ENCODE results near the gene ARL5A.

ARL5A gene

DNA sequence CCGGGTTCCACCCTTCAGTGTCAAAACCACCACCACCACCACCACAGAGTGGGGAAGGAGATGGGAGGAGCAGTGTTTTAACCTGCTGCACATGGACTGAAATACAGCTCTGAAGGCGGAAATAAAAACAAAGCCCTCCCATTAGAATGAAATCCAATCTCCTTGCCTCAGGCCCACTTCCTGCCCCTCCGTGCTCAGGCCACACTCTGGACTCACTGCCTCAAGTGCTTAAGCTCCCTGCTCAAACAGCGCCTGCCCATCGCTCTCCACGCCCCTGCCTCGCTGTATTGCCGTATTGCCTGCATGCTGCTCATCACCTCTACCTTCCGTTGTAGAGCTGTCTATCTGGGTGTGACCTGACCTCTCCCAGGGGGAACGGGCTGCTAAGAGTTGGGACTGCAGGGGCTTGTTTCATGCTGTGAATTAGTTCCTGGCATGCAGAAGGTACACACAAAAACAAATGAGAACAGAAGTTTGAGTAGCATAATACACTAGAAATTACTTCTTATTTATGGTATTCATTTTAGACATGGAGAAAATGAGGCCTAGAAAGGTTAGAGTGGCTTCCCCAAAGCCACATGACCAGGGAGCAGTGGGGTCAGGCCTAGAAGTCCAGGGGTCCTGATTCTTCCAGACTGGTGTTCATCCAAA is 62.3 kb downstream of the ARL5A start:
- no peak for DNase-seq (ENCODE audit: low read depth)
- no peak overlapping the region for H3K4me3 ChIP-seq (ENCODE audit: low read depth, low read length)
- TF ChIP-seq, protein P1, sequence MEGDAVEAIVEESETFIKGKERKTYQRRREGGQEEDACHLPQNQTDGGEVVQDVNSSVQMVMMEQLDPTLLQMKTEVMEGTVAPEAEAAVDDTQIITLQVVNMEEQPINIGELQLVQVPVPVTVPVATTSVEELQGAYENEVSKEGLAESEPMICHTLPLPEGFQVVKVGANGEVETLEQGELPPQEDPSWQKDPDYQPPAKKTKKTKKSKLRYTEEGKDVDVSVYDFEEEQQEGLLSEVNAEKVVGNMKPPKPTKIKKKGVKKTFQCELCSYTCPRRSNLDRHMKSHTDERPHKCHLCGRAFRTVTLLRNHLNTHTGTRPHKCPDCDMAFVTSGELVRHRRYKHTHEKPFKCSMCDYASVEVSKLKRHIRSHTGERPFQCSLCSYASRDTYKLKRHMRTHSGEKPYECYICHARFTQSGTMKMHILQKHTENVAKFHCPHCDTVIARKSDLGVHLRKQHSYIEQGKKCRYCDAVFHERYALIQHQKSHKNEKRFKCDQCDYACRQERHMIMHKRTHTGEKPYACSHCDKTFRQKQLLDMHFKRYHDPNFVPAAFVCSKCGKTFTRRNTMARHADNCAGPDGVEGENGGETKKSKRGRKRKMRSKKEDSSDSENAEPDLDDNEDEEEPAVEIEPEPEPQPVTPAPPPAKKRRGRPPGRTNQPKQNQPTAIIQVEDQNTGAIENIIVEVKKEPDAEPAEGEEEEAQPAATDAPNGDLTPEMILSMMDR (conservative IDR thresholded peaks at IDR 0.05; ENCODE audit: low read depth, low read length) = no peak

DNA sequence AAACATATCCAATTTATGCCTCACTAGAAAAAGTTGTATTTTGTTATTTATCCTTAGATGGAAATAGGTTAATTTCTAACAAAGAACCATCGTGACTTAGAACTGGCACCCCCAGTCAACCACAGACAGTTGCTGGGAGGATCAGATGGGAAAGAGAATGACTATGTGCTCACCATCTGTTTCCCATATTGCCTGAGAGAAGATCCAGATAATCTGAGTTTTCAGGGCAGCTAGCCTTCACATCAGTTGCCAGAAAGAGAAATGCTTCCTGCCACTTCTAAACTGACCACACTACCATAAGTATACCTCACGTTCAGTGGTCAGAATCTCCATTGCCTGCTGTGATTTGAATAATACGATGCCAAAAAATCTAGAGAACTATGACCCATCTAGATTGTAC is 65.5 kb downstream of the ARL5A start:
- TF ChIP-seq, protein P1 (conservative IDR thresholded peaks at IDR 0.05; ENCODE audit: low read depth, low read length) = no peak
- H3K4me3 ChIP-seq (ENCODE audit: low read depth, low read length) = no peak overlapping the region
- no peak for DNase-seq (ENCODE audit: low read depth)

DNA sequence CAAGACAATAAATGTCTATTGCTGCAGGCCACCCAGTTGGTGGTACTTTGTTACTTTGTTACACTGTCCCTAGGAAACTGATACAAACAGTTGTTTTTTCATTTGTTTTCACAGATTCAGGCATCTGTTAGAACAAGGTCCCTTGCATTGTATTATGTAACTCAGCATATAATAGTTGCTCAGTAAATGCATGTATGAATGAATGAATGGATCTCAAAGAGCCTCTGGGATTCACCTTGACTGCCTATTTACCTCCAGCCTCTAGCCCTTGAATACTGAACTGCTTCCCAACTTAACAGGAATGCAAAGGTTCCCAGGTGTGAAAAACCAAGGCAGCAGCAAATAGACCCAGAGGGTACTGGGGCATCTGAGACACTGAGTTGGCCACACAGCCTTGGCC is 66.5 kb downstream of the ARL5A start:
- H3K4me3 ChIP-seq (ENCODE audit: low read depth, low read length) = no peak overlapping the region
- DNase-seq (ENCODE audit: low read depth) = no peak
- TF ChIP-seq, protein P1 (conservative IDR thresholded peaks at IDR 0.05; ENCODE audit: low read depth, low read length) = no peak

- TF ChIP-seq, protein P1 (conservative IDR thresholded peaks at IDR 0.05; ENCODE audit: low read depth, low read length) = no peak
- no peak for DNase-seq (ENCODE audit: low read depth)
Observed at GRCh38 chr2:151761193-151761592, 67.0 kb downstream of the ARL5A start.

GRCh38 chr2:151760139-151760650 is 68.0 kb downstream of the ARL5A start:
- TF ChIP-seq, protein P1 (conservative IDR thresholded peaks at IDR 0.05; ENCODE audit: low read depth, low read length) = no peak
- DNase-seq (ENCODE audit: low read depth) = peak; percentile 54
- H3K4me3 ChIP-seq (ENCODE audit: low read depth, low read length) = no peak overlapping the region

More at GRCh38 chr2:151761193-151761592, 67.0 kb downstream of the ARL5A start:
- H3K4me3 ChIP-seq (ENCODE audit: low read depth, low read length) = no peak overlapping the region

DNA sequence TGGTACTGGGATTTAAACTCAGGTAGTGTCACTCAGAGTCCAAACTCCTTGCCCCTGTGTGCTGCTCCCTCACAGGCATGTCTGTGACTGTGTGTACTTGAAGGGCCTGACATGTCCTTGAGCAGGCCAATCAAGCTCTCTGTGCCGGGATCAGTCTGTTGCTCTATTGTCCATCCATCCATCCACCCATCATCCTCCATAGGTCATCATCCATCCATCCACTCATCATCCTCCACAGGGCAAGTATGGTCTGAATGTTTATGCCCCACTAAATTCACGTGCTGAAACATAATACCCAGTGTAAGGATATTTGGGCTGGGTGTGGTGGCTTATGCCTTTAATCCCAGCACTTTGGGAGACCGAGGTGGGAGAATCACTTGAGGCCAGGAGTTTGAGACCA is 69.5 kb downstream of the ARL5A start:
- H3K4me3 ChIP-seq (ENCODE audit: low read depth, low read length) = no peak overlapping the region
- DNase-seq (ENCODE audit: low read depth) = no peak

More for the DNA sequence above, 69.5 kb downstream of the ARL5A start:
- TF ChIP-seq, protein P1 (conservative IDR thresholded peaks at IDR 0.05; ENCODE audit: low read depth, low read length) = no peak
